ENCODE results near the gene FAM120A. TPM values are rescaled to one million over a fixed set of nuclear protein-coding genes. Genes with fewer than 3 reads are reported as not detected.
A peak's percentile ranks its signal among the peaks of the same experiment; 100 is the strongest.

The FAM120A gene
- total and polyA plus RNA-seq, 7 donors = 37.9 to 126 (median 70.1) TPM

DNA sequence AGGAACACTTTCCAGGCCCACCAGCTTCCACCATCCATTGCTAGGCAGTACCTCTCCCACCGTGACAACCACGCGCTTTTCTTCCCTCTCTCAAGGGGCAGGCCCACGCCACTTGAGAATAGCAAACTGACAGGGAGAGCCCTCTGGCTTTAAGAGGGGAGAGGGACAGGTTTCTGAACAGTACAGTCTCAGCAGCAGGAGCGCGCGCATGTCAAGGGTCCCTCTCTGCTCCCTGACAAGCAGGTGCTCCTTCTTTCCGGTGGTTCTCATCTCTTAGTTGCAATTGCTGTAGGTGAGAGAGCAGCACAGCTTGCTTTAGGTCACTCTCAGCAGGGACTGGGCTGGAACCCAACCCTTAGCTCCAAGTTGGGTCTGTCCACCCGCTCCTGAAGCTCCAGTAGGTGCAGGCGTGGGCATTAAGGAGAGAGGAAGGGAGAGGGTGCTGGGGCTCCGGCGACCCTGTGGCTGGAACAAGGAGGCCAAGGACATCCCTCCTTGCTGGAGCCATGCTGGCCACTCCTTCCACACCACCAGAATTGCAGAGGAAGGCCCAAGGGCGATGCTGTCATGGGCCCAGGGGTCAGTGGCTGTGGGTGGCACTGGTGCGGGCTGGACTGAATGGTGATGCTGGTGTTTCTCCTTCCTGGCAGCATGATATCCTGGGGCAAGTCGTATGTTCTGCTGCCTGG lies 115.9 kb downstream of the FAM120A start:
- DNase-seq = no peak

GRCh38 chr9:93568169-93568568 lies 116.7 kb downstream of the FAM120A start:
- Histone ChIP-seq H3K27me3 (ENCODE audit: insufficient read depth in 3 of 3, low read length in 2 of 3) (no peaks in the 10 kb centered on the region), H3K4me1 (peaks cover 8% of the 10 kb centered on the region), H3K4me3 (no peak overlapping the region), H3K9me3 (no peaks in the 10 kb centered on the region), H3K36me3 (ENCODE audit: insufficient read depth in 1 of 2, low read depth in 1 of 2) (peaks cover 7 to 23% of the 10 kb centered on the region in 2 donors), H3K27ac (no peak overlapping the region)
- no peak for DNase-seq
- no peak for ATAC-seq
- 89 to 95% (median 92%) methylated on average over 5 of the region's 5 CpGs for WGBS, 3 donors
- intact Hi-C loops (cut with DNase I) = loop anchor here (5.0 to 10.0 kb wide), 3 partner anchors 53 to 403 kb away; partner anchors contain the start of genes FAM120A (in 1 of the 2) and FAM120AOS (in 1 of the 2)
- TF ChIP-seq, protein P1, sequence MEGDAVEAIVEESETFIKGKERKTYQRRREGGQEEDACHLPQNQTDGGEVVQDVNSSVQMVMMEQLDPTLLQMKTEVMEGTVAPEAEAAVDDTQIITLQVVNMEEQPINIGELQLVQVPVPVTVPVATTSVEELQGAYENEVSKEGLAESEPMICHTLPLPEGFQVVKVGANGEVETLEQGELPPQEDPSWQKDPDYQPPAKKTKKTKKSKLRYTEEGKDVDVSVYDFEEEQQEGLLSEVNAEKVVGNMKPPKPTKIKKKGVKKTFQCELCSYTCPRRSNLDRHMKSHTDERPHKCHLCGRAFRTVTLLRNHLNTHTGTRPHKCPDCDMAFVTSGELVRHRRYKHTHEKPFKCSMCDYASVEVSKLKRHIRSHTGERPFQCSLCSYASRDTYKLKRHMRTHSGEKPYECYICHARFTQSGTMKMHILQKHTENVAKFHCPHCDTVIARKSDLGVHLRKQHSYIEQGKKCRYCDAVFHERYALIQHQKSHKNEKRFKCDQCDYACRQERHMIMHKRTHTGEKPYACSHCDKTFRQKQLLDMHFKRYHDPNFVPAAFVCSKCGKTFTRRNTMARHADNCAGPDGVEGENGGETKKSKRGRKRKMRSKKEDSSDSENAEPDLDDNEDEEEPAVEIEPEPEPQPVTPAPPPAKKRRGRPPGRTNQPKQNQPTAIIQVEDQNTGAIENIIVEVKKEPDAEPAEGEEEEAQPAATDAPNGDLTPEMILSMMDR (IDR thresholded peaks at IDR 0.05) = no peak

More for the DNA sequence above, 115.9 kb downstream of the FAM120A start:
- Histone ChIP-seq H3K27me3 (ENCODE audit: insufficient read depth in 3 of 3, low read length in 2 of 3) (no peaks in the 10 kb centered on the region), H3K27ac (peak overlapping the region; percentile 96), H3K4me3 (peak overlapping the region; percentile 74), H3K9me3 (no peaks in the 10 kb centered on the region), H3K4me1 (peaks cover 8% of the 10 kb centered on the region), H3K36me3 (ENCODE audit: insufficient read depth in 1 of 2, low read depth in 1 of 2) (peaks cover 10 to 30% of the 10 kb centered on the region in 2 donors)
- WGBS, 3 donors = 59 to 63% (median 61%) methylated on average over 15 of the region's 15 CpGs
- peak; percentile 5 to 47 (median 16) for ATAC-seq
- intact Hi-C loops (cut with DNase I) = loop anchor here (5.0 to 10.0 kb wide), 3 partner anchors 53 to 403 kb away; partner anchors contain the start of genes FAM120A (in 1 of the 2) and FAM120AOS (in 1 of the 2)
- TF ChIP-seq, protein P1 (IDR thresholded peaks at IDR 0.05) = no peak

- H3K4me3 ChIP-seq = no peak overlapping the region
- H3K9me3 ChIP-seq = no peaks in the 10 kb centered on the region
- intact Hi-C loops (cut with DNase I) = loop anchor here (5.0 to 10.0 kb wide), 3 partner anchors 55 to 405 kb away; partner anchors contain the start of genes FAM120A (in 1 of the 2) and FAM120AOS (in 1 of the 2)
- peaks cover 10% of the 10 kb centered on the region for H3K4me1 ChIP-seq
- TF ChIP-seq, protein P1 (IDR thresholded peaks at IDR 0.05) = no peak
- no peaks in the 10 kb centered on the region for H3K27me3 ChIP-seq (ENCODE audit: insufficient read depth in 3 of 3, low read length in 2 of 3)
- H3K27ac ChIP-seq = no peak overlapping the region
- 76 to 89% (median 86%) methylated on average over 1 of the region's 1 CpG for WGBS, 3 donors
- H3K36me3 ChIP-seq (ENCODE audit: insufficient read depth in 1 of 2, low read depth in 1 of 2) = peaks cover 0 to 7% of the 10 kb centered on the region in 2 donors
- ATAC-seq (no peak), DNase-seq (no peak)
Observed at GRCh38 chr9:93569621-93570174, 118.2 kb downstream of the FAM120A start.

GRCh38 chr9:93572221-93572620 lies 120.7 kb downstream of the FAM120A start:
- Histone ChIP-seq H3K27me3 (ENCODE audit: insufficient read depth in 3 of 3, low read length in 2 of 3) (no peaks in the 10 kb centered on the region), H3K4me1 (peaks cover 17% of the 10 kb centered on the region), H3K4me3 (no peak overlapping the region), H3K27ac (no peak overlapping the region), H3K36me3 (ENCODE audit: insufficient read depth in 1 of 2, low read depth in 1 of 2) (no peaks in the 10 kb centered on the region), H3K9me3 (no peaks in the 10 kb centered on the region)
- intact Hi-C loops (cut with DNase I) = no loop called here
- WGBS, 3 donors = 80 to 86% (median 86%) methylated on average over 2 of the region's 2 CpGs
- no peak for DNase-seq
- TF ChIP-seq, protein P1 (IDR thresholded peaks at IDR 0.05) = no peak
- ATAC-seq = no peak

Data from psoas muscle (tissue), 8 donors.